ENCODE data around the gene ITGA3. TPM values are rescaled to one million over a fixed set of nuclear protein-coding genes. Genes with fewer than 3 reads are reported as not detected.

ITGA3 gene
- total and polyA plus RNA-seq, 4 donors, result 23.4 to 34.4 (median 25.9) TPM

DNA sequence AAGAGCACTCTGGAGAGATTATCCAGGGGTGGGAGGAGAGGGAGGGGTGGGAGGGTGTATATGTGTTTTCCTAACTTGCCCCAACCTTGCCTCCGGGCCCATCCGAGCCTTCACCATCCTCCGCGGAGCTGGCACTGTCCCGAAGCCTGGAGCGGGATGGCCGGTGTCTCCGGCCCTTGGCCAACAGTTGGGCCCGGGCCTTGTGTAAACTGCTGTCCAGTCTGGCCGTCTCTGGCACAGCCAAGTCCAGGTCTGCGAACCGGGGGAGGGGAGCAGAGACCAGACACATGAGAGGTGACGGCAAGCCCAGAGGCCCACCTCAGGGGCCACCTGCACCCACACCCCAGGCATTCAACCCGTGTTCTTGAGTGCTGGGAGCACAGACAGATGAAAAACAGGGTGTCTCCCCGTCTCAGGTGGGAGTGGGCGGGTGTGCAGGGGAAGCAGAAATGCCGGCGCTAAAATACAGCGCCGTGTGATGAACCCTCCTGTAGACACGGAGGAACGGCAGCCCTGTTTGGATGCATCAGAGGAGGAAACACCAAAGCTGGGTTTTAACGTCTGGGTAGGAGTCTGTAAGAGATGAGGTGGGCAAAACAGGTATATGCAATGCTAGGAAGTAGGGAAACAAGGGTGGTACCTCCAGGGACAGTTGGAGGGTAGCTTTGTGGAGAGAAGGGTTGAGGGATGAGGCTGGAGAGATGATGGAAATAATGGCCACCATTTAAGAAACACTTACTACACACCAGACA, 62.3 kb downstream of the ITGA3 start:
- 90% methylated on average over 21 of the region's 23 CpGs for WGBS (ENCODE audit: insufficient coverage)
- no peak for DNase-seq (ENCODE audit: low read depth in 4 of 6, low spot score in 6 of 6)
- peaks cover 45% of the 10 kb centered on the region for H3K36me3 ChIP-seq (ENCODE audit: control insufficient read depth, insufficient read depth, low read length)

DNA sequence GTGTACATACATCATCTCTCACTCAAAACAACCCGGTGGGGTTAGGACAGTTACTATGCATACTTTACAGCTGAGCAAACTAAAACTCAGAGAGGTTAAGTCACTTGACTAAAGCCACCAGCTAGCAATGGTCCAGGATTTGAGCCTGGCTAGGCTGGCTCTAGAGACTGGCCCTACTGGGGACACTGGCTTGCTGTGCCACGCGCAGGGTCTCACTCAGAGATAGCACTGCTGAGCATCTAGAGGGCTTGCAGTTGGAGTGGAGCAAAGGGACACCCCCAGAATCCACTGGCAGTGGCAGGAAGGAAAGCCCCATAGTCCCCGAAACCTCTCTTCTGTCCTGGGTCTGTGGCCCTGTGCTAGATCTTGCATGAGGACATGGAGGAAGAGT, 62.9 kb downstream of the ITGA3 start:
- Histone ChIP-seq H3K4me1 (ENCODE audit: control insufficient read depth, insufficient read depth, low read length) (peaks cover 19% of the 10 kb centered on the region), H3K4me3 (ENCODE audit: low read depth, low read length) (no peak overlapping the region), H3K9me3 (ENCODE audit: control insufficient read depth, insufficient read depth, low read length) (no peaks in the 10 kb centered on the region), H3K27me3 (ENCODE audit: control insufficient read depth, insufficient read depth, low read length) (peaks cover 2% of the 10 kb centered on the region), H3K27ac (ENCODE audit: low read depth, low read length) (no peak overlapping the region), H3K36me3 (ENCODE audit: control insufficient read depth, insufficient read depth, low read length) (peaks cover 45% of the 10 kb centered on the region)
- DNase-seq (ENCODE audit: low read depth in 4 of 6, low spot score in 6 of 6), result no peak
- 92% methylated on average over 4 of the region's 4 CpGs for WGBS (ENCODE audit: insufficient coverage)

More for the DNA sequence above, 62.3 kb downstream of the ITGA3 start:
- H3K4me3 ChIP-seq (ENCODE audit: low read depth, low read length), result no peak overlapping the region
- H3K4me1 ChIP-seq (ENCODE audit: control insufficient read depth, insufficient read depth, low read length), result peaks cover 13% of the 10 kb centered on the region
- H3K27me3 ChIP-seq (ENCODE audit: control insufficient read depth, insufficient read depth, low read length), result peaks cover 2% of the 10 kb centered on the region
- no peak overlapping the region for H3K27ac ChIP-seq (ENCODE audit: low read depth, low read length)
- no peaks in the 10 kb centered on the region for H3K9me3 ChIP-seq (ENCODE audit: control insufficient read depth, insufficient read depth, low read length)

DNA sequence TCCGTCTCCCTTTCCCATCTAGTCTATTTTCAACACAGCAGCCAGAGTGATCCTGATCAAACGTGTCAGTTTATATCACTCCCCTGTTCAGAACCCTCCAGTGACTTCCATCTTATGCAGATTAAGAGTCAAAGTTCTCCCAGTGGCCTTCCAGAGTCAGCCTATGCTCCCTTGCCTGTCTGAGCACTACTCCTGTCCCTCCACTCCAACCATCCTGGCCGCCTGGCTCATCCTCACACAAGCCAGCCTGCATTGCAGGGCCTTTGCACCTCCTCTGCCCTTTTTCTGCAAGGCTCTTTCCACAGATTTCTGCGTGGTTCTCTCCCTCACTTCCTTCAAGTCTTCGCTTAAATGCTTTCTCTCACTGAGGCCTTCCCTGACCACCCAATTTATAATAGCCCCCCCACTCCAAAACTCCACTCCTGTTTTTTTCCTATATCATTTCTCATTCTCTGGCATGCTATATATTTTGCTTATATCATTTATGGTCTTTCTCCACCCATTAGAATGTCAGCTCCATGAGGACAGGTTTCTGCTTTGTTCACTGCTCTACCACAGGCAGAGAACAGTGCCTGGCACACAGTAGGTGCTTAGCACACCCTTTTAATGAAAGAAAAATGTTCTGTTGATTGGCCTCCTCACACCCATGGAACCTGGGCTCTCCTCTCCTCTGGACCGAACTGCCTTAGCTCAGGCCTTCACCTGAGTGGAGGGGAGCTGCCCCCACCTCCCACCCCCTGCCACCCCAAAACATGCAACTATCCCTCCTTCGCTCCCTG, 64.8 kb downstream of the ITGA3 start:
- H3K36me3 ChIP-seq (ENCODE audit: control insufficient read depth, insufficient read depth, low read length), result peaks cover 45% of the 10 kb centered on the region
- DNase-seq (ENCODE audit: low read depth in 4 of 6, low spot score in 6 of 6), result no peak
- H3K9me3 ChIP-seq (ENCODE audit: control insufficient read depth, insufficient read depth, low read length), result no peaks in the 10 kb centered on the region
- 89% methylated on average over 6 of the region's 7 CpGs for WGBS (ENCODE audit: insufficient coverage)
- H3K4me3 ChIP-seq (ENCODE audit: low read depth, low read length), result no peak overlapping the region
- no peak overlapping the region for H3K27ac ChIP-seq (ENCODE audit: low read depth, low read length)
- H3K27me3 ChIP-seq (ENCODE audit: control insufficient read depth, insufficient read depth, low read length), result peaks cover 2% of the 10 kb centered on the region
- peaks cover 23% of the 10 kb centered on the region for H3K4me1 ChIP-seq (ENCODE audit: control insufficient read depth, insufficient read depth, low read length)

DNA sequence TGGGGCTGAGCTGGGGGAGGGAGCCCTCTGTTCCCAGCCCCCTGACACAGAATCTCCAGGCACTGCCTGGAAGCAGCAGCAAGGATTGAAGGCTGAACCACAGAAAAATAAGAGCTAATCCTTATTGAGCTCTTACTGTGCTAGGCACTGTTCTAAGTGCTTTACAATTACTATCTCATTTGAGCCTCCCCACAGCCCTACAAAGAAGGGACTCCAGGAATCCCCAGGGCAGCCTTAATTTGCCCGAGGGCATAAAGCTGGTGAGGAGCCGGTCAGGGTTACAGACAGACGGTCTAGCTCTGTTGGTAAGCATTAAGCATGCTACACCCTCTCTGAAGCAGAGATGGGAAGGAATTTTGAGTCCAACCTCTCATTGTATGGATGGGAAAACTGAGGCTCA, 67.0 kb downstream of the ITGA3 start:
- no peak overlapping the region for H3K4me3 ChIP-seq (ENCODE audit: low read depth, low read length)
- no peaks in the 10 kb centered on the region for H3K27me3 ChIP-seq (ENCODE audit: control insufficient read depth, insufficient read depth, low read length)
- no peak for DNase-seq (ENCODE audit: low read depth in 4 of 6, low spot score in 6 of 6)
- peaks cover 18% of the 10 kb centered on the region for H3K4me1 ChIP-seq (ENCODE audit: control insufficient read depth, insufficient read depth, low read length)
- H3K9me3 ChIP-seq (ENCODE audit: control insufficient read depth, insufficient read depth, low read length), result no peaks in the 10 kb centered on the region
- WGBS (ENCODE audit: insufficient coverage), result no CpG with 5 or more reads among the region's 3 CpGs
- H3K27ac ChIP-seq (ENCODE audit: low read depth, low read length), result no peak overlapping the region
- peaks cover 36% of the 10 kb centered on the region for H3K36me3 ChIP-seq (ENCODE audit: control insufficient read depth, insufficient read depth, low read length)

DNA sequence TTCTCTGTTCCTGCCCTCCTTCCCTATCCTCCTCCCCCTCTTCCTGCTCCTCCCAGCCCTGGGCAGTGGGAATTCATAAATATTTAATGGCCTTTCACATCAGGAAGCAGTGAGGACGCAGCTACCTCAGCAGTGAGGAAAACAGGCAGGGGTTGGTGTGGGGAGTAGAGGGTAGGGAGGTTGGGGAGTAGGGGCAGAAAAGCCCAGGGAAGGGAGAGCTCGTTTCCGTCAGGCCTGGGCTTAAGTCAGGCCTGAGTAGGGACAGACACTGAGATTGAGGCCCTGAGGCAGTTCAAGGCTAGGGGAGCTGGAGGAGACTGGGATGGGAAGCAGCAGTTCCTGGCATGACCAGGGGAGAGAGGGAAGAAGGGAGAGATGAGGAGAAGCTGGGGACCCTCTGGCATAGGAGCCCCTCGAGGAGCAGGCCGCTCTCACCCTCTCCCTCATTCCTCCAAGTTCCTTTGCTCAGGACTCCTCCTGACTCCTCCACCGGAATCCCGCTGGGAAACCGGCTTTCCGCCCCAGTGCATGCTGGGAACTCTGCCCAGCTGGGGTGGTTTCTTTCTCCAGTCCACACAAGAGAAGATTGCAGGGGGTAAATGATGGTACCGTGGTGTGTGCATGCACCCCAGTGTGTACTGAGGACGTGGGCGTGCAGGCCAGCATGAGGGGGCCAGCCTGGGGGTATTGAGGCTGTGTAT, 67.9 kb downstream of the ITGA3 start:
- Histone ChIP-seq H3K27ac (ENCODE audit: low read depth, low read length) (no peak overlapping the region), H3K27me3 (ENCODE audit: control insufficient read depth, insufficient read depth, low read length) (no peaks in the 10 kb centered on the region), H3K4me1 (ENCODE audit: control insufficient read depth, insufficient read depth, low read length) (peaks cover 22% of the 10 kb centered on the region), H3K36me3 (ENCODE audit: control insufficient read depth, insufficient read depth, low read length) (peaks cover 29% of the 10 kb centered on the region), H3K4me3 (ENCODE audit: low read depth, low read length) (no peak overlapping the region), H3K9me3 (ENCODE audit: control insufficient read depth, insufficient read depth, low read length) (no peaks in the 10 kb centered on the region)
- DNase-seq (ENCODE audit: low read depth in 4 of 6, low spot score in 6 of 6), result peak in 1 of 6 donors; percentile 43
- WGBS (ENCODE audit: insufficient coverage), result 30% methylated on average over 8 of the region's 12 CpGs

DNA sequence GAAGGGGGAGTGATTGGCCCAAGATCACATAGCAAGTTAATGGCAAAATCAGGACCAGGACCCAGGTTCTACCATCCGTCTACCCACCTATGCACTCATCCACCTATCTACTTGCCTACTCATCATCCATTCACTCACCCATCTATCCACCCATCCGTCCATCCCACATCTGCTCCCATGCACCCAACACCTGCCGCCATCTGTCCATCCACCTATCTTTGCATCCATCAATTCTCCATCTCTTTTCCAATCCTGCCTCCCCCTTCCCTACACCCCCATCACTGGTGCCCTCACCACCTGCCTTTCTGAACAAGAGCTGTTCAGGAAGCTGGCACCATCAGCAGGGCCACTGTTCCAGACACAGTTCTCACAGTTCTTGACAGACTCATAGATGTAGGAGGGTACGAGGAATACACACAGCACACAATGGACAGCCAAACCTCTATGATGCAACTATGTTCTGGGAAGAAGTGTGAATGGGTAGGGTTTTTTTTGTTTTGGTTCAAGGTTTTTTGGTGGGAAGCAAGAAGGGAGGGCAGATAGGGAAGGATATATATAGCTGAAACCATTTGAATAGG, 69.6 kb downstream of the ITGA3 start:
- Histone ChIP-seq H3K27me3 (ENCODE audit: control insufficient read depth, insufficient read depth, low read length) (no peaks in the 10 kb centered on the region), H3K9me3 (ENCODE audit: control insufficient read depth, insufficient read depth, low read length) (no peaks in the 10 kb centered on the region), H3K36me3 (ENCODE audit: control insufficient read depth, insufficient read depth, low read length) (peaks cover 28% of the 10 kb centered on the region), H3K27ac (ENCODE audit: low read depth, low read length) (no peak overlapping the region), H3K4me1 (ENCODE audit: control insufficient read depth, insufficient read depth, low read length) (peaks cover 32% of the 10 kb centered on the region), H3K4me3 (ENCODE audit: low read depth, low read length) (no peak overlapping the region)
- no peak for DNase-seq (ENCODE audit: low read depth in 4 of 6, low spot score in 6 of 6)
- WGBS (ENCODE audit: insufficient coverage), result 90% methylated on average over 3 of the region's 4 CpGs

DNA sequence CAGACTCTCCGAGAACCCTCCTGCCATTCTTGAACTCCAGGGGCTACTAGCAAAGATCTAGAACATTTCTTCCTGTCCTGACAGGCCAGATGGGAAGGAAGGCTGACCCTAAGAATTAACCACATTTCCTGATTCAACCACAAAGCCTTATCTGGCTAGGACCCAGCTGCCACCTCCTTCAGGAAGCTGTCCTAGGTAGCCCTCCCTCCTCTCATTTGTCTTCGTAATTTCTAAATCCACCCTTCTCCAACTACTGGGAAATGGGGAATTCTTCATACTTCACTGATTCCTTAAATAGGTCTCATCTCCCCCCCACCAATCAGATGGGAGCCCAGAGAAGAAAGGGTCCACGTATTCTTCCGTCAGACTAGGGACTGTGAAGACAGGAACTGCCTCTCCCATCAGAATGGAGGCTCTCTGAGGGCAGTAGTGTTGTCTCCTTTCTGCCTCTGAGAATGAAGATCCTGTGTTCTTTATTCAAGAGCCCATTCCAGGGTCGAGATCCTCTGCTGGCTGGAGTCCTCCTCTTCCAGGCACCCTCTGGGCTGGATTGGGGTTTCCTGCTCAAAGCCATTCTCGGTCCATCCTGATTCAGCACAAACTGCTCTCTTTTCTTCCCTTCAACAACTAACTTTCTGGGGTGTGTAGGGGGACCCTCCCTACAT, 71.9 kb downstream of the ITGA3 start:
- H3K4me3 ChIP-seq (ENCODE audit: low read depth, low read length), result no peak overlapping the region
- peak in 1 of 6 donors; percentile 65 for DNase-seq (ENCODE audit: low read depth in 4 of 6, low spot score in 6 of 6)
- H3K27ac ChIP-seq (ENCODE audit: low read depth, low read length), result no peak overlapping the region
- H3K9me3 ChIP-seq (ENCODE audit: control insufficient read depth, insufficient read depth, low read length), result no peaks in the 10 kb centered on the region
- H3K4me1 ChIP-seq (ENCODE audit: control insufficient read depth, insufficient read depth, low read length), result peaks cover 34% of the 10 kb centered on the region
- peaks cover 26% of the 10 kb centered on the region for H3K36me3 ChIP-seq (ENCODE audit: control insufficient read depth, insufficient read depth, low read length)
- no peaks in the 10 kb centered on the region for H3K27me3 ChIP-seq (ENCODE audit: control insufficient read depth, insufficient read depth, low read length)
- 62% methylated on average over 3 of the region's 6 CpGs for WGBS (ENCODE audit: insufficient coverage)

DNA sequence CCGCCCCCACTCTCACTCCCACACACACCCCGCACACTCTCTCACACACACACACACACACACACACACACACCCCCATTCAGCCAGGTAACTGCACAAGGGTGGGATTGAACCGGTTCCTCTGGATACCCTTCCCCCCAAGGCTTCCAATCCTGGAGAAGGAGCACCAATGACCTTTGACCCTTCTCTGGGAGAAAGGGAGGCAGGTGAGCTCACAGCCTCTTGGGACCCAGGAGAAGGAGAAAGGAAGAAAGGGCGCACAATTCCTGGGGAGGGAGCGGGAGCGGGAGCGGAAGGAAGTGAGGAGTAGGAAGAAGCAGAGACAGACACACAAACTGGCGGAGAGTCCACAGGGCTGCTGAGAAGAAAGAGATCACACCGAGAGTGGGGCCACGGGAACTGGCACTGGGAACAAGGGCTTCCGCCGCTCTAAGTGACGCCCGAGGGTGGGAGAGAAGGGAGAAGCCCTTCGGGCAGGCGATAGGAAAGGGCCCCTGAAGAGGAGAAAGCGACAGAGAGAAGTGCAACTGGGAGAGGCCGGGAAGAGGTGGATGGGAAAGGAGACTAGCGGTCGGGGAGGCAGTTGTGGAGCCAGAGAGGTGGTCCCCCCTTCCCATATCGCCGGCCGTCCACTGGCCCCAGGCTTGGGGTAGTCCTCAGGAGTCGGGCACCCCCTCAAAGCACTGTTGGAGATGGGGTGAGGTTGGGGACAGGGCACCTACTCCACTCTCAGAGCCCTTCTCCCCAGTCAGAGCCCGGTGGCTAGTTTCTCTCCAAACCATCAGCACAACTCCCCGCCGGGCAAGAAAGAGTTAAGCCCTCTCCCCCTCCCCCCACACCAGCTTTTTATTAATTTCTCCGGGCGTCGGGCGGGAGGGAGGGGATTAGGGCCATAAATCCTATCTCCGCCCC, 72.8 kb downstream of the ITGA3 start:
- peak overlapping the region; percentile 56 for H3K4me3 ChIP-seq (ENCODE audit: low read depth, low read length)
- H3K27me3 ChIP-seq (ENCODE audit: control insufficient read depth, insufficient read depth, low read length), result no peaks in the 10 kb centered on the region
- H3K36me3 ChIP-seq (ENCODE audit: control insufficient read depth, insufficient read depth, low read length), result peaks cover 26% of the 10 kb centered on the region
- H3K9me3 ChIP-seq (ENCODE audit: control insufficient read depth, insufficient read depth, low read length), result no peaks in the 10 kb centered on the region
- peak in 2 of 6 donors; percentile 84 to 88 for DNase-seq (ENCODE audit: low read depth in 4 of 6, low spot score in 6 of 6)
- H3K4me1 ChIP-seq (ENCODE audit: control insufficient read depth, insufficient read depth, low read length), result peaks cover 25% of the 10 kb centered on the region
- H3K27ac ChIP-seq (ENCODE audit: low read depth, low read length), result peak overlapping the region; percentile 79
- 20% methylated on average over 18 of the region's 32 CpGs for WGBS (ENCODE audit: insufficient coverage)

Measured in spinal cord (tissue), 10 donors.